Activated effector memory CD4-positive, alpha-beta T cell treated with anti-CD3 and anti-CD28 coated beads, Interleukin-2, amount 50 U/mL, for 16 hours (primary cell): ENCODE results near the gene CACNA1S.

Experiments used
- DNase-seq: peaks from one replicate; pipeline ENCODE4 v3.0.0-alpha.2; 2020

The CACNA1S gene

DNA sequence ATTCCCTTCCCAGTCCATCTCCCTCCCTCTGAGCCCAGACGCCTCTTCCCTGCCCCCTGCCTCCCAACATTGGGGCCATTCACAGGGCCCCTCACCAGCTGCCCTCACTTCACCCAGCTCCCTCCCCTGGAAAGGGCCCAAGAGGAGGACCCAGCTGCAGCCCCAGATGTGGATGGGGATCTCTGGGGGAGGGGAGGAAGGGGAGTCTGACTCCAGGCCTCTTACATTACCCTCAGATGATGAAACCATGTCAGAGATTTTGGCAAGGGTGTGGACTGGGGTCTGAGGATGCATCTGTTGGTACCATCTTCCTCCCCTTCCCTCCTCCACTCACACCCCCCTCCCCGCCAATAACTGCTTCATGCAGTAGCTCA is 87.6 kb downstream of the CACNA1S start:
- DNase-seq, result no peak

DNA sequence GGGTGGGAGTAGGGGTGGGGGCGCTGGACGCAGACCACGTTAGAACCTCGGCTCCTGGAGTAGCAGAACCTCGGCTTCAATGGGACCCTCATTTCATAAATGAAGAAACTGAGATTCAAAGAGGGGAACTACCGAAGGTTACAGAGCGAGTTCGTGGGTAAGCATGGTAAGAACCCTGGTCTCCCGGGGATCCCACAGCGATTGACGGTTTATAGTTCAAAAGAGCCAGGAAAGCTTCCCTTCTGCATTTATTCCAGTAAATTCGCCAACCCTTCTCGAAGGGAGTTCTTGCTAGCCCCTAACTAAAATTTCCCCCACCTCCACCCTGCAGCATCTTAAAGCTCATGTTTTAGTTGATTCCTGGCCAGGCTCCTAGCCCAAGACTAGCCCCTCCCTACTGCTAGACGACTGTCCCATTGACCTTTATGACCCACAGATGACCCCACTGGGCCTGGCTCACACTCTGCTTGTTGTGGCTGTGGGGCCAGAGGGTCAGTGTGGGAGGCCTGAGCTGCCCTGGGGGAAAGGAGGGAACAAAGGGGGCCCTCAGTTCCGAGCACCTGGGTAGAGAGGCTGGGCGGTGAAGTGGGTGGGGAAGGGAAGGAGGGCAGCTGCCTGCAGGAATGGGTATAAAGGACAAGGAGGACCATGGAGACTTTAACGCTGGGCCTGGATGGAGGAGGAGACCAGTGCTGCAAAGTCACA is 88.2 kb downstream of the CACNA1S start:
- no peak for DNase-seq

DNA sequence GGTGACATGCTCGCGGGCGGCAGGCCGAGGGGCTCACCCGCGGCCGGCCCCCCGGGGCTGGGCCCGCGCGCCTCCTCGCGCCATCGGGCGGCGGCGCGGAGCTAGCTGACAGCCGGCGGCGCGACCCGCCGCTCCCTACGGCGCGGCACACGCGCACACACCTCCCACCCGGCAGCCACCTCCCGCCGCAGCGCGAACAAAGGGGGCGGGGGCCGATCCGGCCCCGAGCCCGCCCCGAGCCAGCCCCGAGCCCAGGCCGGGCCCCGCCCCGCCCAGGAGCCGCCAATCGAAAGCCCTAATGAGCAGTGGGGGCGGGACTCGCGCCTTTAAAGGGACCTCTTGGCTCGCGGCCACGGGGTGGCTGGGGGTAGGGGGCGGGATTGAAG is 88.7 kb downstream of the CACNA1S start, which contains the start of gene KIF21B:
KIF21B (minus strand) TSS at position 198 of the 386 bp plus-strand sequence. CDS start 331 bp downstream, outside the sequence.
- peak; percentile 97 for DNase-seq

DNA sequence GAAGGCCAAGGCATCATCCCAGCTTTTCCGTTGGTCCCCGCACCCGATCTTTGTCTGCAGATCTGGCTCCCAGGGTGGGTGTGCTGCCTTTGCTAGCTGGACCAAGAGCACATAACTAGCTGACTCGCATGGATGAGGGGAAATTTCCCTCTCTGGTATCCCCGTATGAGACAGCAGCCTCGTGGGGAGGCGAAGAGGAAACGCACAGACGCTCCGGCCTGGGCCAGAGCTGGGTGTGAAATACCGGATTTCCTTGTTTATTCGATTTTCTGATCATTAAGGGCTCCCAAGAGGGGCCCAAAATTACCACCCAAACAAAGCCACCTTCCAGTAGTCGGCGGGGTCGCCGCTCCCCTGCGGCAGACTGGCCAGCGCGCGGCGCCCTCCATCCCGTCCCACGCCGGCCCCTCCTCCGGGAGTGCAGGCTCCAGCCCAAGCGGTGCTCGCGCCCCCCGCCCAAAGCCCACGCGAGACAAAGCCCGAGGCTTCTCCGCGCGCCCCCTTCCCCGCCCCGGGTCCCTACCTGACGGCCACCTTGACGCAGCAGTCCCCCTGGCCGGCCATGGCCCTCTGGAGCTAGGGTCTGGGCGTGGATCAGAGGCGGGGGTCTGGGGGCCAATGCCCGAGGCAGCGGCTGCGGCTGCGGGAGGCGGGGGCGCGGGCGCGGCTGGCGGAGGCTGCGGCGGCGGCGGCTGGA is 89.3 kb downstream of the CACNA1S start:
- peak; percentile 81 for DNase-seq

DNA sequence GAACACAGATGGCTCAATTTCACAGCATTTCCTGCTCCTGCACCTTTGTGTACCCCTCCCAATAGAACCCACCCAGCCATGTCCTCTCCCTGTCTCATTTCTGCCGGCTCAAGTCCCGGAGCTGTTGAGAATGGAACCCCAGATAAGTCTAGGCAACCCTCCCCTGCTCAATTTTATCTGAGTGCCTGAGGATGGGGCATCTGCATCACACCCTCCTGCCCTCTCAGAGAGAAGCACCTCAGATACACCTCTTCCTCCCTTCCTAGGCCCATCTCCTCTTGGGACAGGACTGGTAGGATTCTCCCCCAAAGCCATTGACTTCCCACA is 89.8 kb downstream of the CACNA1S start:
- DNase-seq, result no peak

DNA sequence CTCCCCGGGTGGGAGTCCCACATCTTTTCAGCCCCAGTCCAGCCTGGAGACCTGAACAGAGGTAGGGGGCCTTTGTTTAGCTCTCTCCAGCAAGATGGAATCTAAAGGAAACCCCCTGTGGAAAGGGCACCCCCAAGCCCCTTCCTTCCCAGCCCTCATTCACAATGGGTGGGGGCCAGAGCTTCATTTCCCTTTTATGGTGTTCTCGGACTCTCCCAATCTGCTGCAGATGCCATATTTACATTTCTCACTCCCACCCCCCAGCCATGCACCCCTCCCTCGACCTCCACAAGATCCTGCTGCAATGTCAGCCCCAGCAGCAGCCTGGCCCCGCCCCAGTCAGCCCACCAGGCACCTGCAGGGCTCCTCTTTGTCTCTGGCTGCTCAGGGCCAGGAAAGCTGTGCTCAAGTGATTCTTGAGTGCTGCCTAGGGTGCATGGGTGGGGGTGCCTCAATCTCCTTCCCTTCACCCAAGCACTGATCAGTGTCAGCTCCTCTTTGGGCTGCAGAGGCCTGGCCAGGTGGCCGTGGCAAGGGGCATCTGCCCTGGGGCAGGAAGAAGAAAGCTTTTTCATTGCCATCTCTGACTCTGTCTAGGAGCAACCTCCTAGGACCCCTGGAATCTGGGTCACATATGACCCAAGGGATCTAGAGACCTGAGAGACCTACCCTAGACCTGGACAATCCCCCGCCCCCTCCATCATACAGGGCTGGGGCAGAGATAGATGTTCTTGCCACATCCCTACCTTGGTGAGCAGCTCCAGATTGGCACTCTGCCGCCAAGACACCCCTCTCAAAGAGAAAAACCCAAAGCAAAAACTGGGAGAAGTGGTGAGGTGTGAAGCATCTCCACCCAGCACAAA is 90.4 kb downstream of the CACNA1S start:
- DNase-seq, result peak; percentile 66

DNA sequence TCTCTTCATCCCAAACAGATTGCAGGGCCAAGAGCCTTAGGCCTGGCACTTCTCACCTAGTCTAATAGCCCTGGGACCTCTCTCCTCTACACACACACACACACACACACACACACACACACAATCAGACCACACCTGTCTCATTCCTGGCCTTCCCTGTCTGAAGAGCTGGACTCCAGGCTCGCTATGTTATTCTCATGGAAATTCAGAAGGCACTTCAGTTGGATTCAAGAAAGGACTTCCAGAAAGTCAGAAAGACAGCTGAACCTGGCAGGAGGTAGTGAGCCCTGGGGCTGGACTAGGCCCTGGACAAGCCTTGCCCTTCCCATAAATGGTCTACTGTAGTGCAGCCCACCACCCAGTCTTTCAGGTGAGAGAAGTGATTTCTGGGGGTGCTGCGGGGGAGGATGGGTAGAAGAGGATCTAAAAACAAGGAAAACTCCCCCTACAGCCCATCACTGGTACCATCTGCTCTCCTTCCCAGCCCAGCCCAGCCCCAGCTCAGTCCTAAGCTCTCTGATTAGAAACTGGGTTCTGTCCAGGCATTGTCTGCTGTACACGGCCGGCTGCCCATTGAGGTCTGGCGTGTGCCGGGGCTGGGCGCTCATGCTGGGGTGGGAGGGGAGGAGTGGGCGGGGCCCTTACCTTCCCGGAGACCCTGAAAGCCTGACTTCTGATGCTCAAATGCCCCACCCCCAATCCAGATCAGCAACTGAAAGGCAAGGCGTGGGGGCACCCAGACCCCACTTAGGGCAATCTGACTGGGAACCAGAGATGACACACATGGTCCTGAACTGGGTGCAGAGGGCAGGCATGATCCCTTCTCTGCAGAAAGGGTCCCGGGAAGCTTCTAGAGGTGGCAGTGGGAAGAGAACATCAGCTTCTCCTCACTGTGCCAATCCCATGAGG is 91.3 kb downstream of the CACNA1S start:
- peak; percentile 73 for DNase-seq

DNA sequence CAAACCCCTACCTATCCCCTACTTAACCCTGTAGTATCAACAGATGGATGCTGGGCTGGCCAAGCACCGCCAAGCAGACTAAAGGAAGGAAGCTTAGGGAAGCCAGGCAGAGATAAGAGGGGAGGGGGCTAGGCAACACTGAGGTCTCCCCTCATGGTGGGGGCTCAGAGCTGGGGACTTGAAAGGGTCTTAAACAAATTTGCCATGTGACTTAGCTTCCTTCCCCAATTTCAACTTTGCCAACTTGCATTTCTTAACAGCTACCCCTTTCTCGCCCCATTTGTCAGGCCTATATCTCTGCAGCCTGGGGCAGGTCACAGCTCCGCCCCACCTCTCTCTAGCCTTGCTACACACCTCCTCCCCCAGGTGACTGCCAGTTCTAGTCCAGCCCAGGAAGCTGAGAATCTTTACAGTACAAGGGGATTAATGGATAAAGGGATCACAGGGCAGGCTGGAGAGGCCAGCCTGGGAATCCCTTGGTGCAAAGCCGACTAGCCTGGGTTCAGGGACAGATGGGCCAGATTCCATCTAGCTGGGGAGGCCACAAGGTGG is 92.1 kb downstream of the CACNA1S start:
- peak; percentile 75 for DNase-seq

DNA sequence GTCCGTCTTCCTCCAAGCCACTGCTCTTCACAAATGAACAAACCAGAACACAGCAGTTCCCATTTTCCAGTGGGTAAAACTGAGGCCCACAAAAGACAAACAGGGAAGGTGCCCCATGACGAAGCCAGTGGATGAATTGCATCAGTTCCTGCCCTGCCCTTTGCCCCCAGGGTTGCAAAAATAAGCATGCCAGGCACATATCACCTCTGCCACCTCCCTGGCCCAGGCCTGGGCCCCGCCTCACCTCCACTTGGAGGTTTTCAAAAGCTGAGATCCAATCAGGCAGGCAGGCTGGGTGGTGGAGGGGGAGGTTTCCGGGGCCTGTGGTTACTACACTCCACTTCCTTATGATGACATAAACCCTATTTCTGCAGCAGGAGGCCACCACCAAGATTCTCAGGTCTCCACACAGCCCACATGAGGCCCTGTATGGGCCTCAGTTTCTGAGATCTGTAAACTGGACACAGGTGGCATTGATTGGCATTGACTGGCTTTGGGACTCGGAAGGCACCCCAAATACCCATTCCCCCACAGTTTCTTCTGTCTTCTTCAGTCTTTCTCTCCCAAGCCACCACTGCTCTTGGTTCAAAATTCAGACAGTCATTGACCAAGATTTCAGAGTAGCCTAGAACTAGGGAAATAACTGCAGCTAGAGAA is 92.8 kb downstream of the CACNA1S start:
- peak; percentile 96 for DNase-seq

DNA sequence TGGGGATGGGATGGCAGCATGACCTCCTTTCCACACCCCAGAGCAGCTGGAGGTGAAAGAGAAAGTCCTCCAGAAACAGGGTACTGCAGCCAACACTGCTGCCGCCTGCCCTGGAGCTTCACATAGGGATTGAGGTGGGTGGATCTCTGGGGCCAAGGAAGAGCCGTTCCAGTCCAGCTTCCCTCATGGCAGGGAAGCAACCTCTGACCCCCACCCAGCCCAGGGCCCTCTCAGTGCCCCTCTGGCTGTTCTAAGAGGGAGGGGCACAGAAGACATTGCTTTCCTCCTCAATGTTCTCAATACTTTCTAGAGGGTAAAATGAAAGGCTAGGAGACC is 94.4 kb downstream of the CACNA1S start:
- DNase-seq, result no peak

DNA sequence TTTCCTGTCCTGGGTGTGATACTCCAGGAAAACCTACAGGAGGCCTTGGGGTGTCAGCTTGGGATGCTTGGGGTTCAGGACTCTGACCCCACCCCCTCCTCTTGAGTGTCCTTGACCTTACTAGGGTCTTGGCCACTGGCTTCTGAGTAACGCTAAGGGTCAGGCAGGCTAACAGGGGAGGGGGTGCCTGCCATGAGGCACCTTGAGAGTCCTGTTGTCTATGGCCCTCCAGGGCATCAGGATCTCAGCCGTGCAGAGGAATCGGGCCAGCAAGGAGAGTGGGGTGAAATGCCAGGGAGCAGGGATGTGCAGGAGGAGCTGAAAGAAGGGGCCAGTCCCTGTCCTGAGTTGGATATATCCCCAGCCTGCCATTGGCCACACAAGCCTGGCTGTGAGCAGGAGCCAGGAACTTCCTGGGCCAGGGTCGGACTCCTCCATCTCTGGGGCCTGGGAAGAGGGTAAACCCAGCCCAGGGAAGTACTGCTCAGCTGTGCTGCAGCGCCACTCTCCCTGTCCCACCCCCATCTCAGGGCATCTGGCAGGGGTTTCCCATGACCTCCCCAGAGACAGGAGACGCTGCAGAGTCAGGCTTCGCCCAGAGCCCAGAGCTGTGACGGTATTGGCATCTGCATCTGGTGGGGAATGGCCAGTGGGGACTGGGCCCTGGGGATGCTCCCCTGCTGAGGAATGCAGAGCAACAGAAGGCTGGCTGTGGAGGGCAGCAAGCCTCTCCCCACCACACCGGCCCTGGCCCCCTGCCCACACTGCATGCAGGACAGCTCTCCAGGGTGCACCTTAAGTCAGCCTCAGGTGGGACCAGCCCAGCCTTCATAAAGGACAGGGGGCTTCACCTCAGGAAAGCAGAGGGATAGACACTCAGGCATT is 95.0 kb downstream of the CACNA1S start:
- DNase-seq, result no peak

DNA sequence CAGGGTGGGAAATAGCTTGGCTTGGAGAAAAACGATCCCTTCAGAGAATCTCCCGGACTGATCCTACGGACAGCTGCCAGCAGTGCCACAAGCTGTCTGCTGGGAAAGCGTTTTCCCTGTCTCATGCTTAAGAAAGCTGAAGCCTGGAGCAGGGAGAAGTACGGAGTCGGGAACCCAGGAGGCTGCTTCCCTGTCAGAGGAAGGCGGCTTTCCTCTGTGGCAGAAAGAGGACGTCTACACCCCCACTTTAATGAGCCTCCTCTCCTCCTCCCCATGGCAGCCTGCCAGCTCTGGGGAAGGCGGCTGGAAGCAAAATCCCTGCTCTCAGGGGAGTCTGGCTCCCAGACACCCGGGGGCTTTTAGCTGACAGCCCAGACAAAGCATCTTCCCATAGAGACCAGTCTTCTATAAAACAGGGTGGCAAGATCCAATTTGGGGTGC is 96.0 kb downstream of the CACNA1S start:
- no peak for DNase-seq

DNA sequence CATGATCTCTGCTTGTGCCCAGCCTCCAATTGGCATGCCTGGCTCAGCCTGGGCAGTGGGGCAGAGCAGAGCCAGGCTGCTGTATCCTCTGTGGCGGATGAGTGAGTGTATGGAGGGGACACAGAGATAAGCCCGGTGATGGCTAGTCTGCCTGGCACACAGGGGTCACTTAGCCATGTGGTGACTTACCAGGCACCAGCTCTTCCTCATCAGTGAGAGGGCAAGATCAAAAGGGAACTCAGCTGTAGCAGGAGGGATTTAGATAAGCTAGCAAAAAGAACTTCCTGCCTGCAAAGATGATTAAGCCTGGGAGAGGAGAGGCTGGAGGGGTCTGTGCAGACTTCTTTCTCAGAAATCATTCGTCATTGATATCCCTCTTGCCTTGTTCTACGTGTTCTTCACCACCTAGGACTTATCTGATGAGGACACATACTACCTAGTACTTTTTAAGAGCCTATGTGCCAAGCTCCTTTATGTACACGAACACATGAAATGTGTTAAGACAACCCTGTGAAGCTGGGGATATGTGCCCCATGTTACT is 96.6 kb downstream of the CACNA1S start:
- no peak for DNase-seq

DNA sequence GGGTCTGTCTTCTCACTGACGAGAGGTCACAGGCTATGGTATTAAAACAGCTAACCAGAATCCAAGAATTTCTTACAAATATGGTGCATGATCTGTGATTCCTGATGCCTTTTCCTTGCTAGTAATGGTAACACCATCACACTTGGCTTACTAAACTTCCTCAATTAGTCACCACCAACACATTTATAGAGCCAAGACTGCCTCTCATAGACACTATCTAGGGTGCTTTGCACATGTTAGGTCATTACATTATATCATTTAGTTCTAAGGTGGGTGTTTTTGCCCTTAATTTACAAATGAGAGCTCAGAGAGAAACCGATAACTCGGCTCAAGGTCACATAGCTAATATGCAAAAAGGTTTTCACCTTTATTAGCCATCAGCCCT is 97.4 kb downstream of the CACNA1S start:
- no peak for DNase-seq

DNA sequence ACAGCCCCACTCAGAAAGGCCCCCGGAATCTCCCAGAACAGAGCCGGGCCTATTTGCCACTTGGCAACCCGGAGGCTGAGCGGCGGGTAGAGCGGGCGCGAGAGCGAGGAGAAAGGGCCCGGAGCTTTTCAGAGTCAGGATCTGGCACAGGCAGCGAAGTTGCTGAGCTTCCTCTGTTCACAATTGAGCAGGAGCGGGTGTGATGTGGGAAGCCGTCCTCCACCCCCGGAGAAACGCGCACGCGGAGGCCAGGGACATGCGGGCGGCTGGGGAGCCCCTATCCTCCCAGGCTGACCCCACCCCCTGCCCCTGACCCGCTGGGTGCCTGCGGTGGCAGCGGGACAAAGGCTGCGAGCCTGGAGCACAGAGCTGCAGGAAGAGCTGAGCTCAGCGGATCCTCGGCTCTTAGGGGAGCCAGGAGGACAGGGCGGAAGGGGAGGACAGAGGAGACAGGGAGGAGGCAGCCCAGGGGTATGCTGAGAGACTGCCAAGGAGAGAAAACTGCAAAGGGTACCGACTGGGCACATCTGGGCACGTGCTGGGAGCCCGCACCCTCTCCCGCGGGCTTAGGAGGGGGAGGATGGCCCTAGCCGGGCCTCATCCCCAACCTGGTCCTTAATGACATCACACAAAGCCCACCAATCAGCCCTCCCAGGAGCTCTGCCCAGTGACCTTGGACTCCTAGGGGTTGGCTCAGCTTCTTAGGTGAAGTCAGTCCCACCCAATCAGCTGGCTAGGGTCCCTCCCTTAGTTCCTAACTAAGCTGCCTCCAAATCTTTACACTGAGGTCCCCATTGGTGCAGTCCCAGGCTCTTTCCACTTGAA is 98.0 kb downstream of the CACNA1S start:
- no peak for DNase-seq

DNA sequence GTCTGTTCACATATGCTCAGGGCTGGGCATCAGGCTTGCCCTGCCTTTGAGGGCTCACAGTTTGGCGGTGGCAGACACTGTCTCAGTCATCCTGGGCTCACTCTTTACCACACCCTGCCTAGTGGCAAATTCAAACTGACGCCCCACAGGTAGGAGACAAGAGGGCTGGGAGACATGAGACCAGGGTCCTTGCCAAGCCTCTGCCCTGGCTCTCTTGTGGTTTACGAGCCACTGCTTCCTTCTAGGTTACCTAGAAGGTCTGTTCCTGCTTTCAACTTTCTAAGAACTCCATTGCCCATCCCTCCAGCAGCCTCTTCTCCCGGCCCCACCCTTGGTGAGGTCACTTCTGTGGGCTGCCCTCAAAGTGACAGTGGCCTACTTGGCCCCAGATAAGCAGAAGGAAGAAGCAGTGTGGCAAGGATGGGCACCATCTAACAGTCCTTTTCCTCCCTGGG is 99.2 kb downstream of the CACNA1S start:
- no peak for DNase-seq

DNA sequence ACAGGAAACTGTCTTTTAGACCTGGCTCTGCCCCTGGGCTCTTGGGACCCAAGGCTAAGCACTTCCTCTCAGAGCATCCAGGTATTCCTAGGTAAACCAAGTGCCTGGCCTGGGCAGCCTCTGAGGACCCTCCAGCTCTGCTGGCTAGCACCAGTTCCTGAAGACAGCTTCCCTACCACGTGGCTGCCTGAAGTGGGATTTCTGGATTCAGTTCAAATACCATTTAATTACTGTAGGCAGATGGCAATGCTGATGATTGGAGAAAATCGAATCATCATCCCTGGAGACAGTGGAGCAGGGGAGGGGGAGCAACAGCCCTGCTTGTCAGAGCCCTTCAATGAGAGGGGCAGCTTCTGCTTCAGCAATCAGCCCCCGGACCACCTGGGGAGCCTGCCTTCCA is 100.6 kb downstream of the CACNA1S start:
- DNase-seq, result no peak

DNA sequence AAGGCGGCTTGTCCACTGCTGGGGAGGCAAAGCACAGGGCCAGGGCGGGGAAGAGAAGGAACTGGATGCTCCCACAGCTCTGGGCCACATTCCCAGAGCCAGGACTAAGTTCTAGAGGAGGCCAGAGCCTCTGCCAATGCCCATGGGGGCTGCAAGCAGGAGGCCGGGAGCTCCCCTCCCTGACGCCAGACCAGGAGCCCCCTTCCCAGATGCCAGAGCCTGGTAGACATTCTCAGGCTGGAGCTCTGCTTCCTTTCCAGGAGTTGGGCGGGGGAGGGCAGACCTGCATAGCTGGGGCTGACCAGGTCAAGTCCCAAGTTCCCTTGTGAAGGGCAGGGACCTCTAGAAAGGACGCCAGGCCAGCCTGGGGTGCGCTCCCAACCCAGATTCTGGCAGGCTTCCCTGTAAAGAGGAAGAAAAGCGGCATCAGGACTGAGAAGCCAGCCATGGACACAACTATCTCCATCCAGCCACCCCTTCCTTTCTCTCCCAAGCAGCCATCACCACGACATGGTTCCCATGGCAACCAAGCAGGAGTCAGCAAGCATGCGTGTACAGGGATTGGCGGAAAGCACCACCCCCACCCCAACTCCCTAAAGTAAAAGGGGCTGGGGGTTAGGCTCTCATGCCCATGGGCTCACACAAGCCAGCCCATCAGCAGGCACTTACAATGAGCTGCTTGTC is 102.1 kb downstream of the CACNA1S start:
- no peak for DNase-seq
